H1 (cell line): ENCODE data around the gene TMLHE. TPM values are rescaled to one million over a fixed set of nuclear protein-coding genes. Genes with fewer than 3 reads are reported as not detected.

ENCODE experiments used
- CTCF ChIA-PET: fragments of 300-600 bp; sonication (Branson Sonifier 250); formaldehyde crosslinking; loops from one replicate; lab custom pipeline; 2021; ENCODE audit not compliant: partially characterized antibody; lab: Charles Lee
- POLR2A ChIA-PET: fragments of 300-600 bp; sonication (Branson Sonifier 250); formaldehyde crosslinking; loops from one replicate; lab custom pipeline; 2021; ENCODE audit warnings: inconsistent platforms; ENCODE audit not compliant: partially characterized antibody; lab: Charles Lee
- DNase-seq, 2 experiments: peaks; one replicate each; pipeline versions ENCODE4 v3.0.0 to v3.0.0-alpha.2; 2010 to 2022; ENCODE audit warnings: low spot score in 2 of 2, low read depth in 1 of 2, mixed read lengths in 1 of 2
- FAIRE-seq: peaks from 2 replicates; lab custom pipeline; 2011; peaks lifted over from hg19 to GRCh38; lab: Jason Lieb, UNC
- H2AFZ ChIP-seq: 2 replicates; pipeline ENCODE4 v1.8.1; 2012; ENCODE audit warnings: low read length, inconsistent platforms
- H2AK5ac ChIP-seq: 2 replicates; pipeline ENCODE4 v1.6.1; 2013; ENCODE audit warnings: low read depth, low read length
- H2BK120ac ChIP-seq: replicated peaks from 2 replicates; pipeline ENCODE3; 2013; ENCODE audit warnings: low read depth, low read length, inconsistent platforms
- H2BK12ac ChIP-seq: 2 replicates; pipeline ENCODE4 v1.6.1; 2013; ENCODE audit warnings: low read depth, low read length
- H2BK15ac ChIP-seq: 2 replicates; pipeline ENCODE4 v1.6.1; 2013; ENCODE audit warnings: low read length
- H2BK20ac ChIP-seq: 2 replicates; pipeline ENCODE4 v1.6.1; 2013; ENCODE audit warnings: low read length
- H2BK5ac ChIP-seq: 2 replicates; pipeline ENCODE4 v1.6.1; 2013; ENCODE audit warnings: low read depth, low read length
- H3K14ac ChIP-seq: 2 replicates; pipeline ENCODE4 v1.6.1; 2013; ENCODE audit warnings: inconsistent platforms; ENCODE audit not compliant: insufficient read length
- H3K18ac ChIP-seq: 2 replicates; pipeline ENCODE4 v1.6.1; 2013; ENCODE audit warnings: low read length; ENCODE audit errors: extremely low read depth
- H3K23ac ChIP-seq: 2 replicates; pipeline ENCODE4 v1.6.1; 2013; ENCODE audit warnings: inconsistent platforms; ENCODE audit not compliant: insufficient read length
- H3K23me2 ChIP-seq: 2 replicates; pipeline ENCODE4 v1.6.1; 2013; ENCODE audit warnings: low read depth, low read length
- H3K27ac ChIP-seq: 2 replicates; pipeline ENCODE4 v1.6.1; 2011; ENCODE audit warnings: low read depth, low read length, inconsistent platforms
- H3K27me3 ChIP-seq, 4 experiments: replicated peaks in 1 of 4; 1 replicate in 1 of 4; 2 replicates in 3 of 4; pipeline versions ENCODE4 v1.6.1 to v1.8.1; 2011 to 2013; ENCODE audit warnings: low read length in 3 of 4, mild to moderate bottlenecking in 3 of 4, inconsistent platforms in 2 of 4, mixed read lengths in 2 of 4, moderate library complexity in 1 of 4; ENCODE audit not compliant: control insufficient read depth in 3 of 4, insufficient read depth in 3 of 4; ENCODE audit errors: extremely low read depth in 1 of 4
- H3K36me3 ChIP-seq, 4 experiments: 2 replicates each; pipeline versions ENCODE4 v1.6.1 to v1.8.1; 2011 to 2013; ENCODE audit warnings: mild to moderate bottlenecking in 4 of 4, low read length in 3 of 4, moderate library complexity in 2 of 4, control low read depth in 1 of 4, inconsistent platforms in 1 of 4; ENCODE audit not compliant: insufficient read depth in 4 of 4, control insufficient read depth in 2 of 4
- H3K4ac ChIP-seq: replicated peaks from 2 replicates; pipeline ENCODE3; 2013; ENCODE audit warnings: low read length, low read depth, mixed read lengths, inconsistent platforms; ENCODE audit not compliant: insufficient read length
- H3K4me1 ChIP-seq, 4 experiments: replicated peaks in 1 of 4; 1 replicate in 1 of 4; 2 replicates in 3 of 4; pipeline versions ENCODE4 v1.6.1 to v1.8.1; 2011 to 2013; ENCODE audit warnings: low read length in 3 of 4, inconsistent platforms in 2 of 4, mixed read lengths in 1 of 4; ENCODE audit not compliant: insufficient read depth in 4 of 4, control insufficient read depth in 3 of 4
- H3K4me2 ChIP-seq, 2 experiments: 2 replicates each; pipeline versions ENCODE4 v1.6.1 to v1.8.1; 2011 to 2013; ENCODE audit warnings: low read depth in 2 of 2, low read length in 2 of 2, control low read depth in 1 of 2, inconsistent platforms in 1 of 2, mild to moderate bottlenecking in 1 of 2; ENCODE audit not compliant: insufficient read depth in 1 of 2
- H3K4me3 ChIP-seq, 4 experiments: fragments of 200-600, 300-600 bp in 1 of 4; sonication (generic), shearing (Covaris generic), sonication (Bioruptor Twin) in 1 of 4; 2 replicates each; pipeline versions ENCODE4 v1.5.1 to v1.8.1; 2011 to 2016; ENCODE audit warnings: low read length in 4 of 4, low read depth in 3 of 4, control low read depth in 2 of 4, inconsistent platforms in 2 of 4, mild to moderate bottlenecking in 2 of 4, mixed read lengths in 1 of 4, moderate library complexity in 1 of 4; ENCODE audit not compliant: insufficient read depth in 2 of 4; ENCODE audit errors: extremely low read depth in 1 of 4
- H3K56ac ChIP-seq: replicated peaks from 2 replicates; pipeline ENCODE3; 2013; ENCODE audit warnings: low read depth, mild to moderate bottlenecking, mixed read lengths, low read length, inconsistent platforms; ENCODE audit not compliant: insufficient read length
- H3K79me1 ChIP-seq: 2 replicates; pipeline ENCODE4 v1.6.1; 2013; ENCODE audit warnings: low read depth, low read length, control low read depth
- H3K79me2 ChIP-seq, 2 experiments: 2 replicates each; pipeline versions ENCODE4 v1.6.1 to v1.8.1; 2012 to 2013; ENCODE audit warnings: low read length in 2 of 2, mild to moderate bottlenecking in 2 of 2, inconsistent platforms in 1 of 2; ENCODE audit not compliant: insufficient read depth in 2 of 2, control insufficient read depth in 1 of 2
- H3K9ac ChIP-seq, 4 experiments: replicated peaks in 1 of 4; 1 replicate in 1 of 4; 2 replicates in 3 of 4; pipeline versions ENCODE4 v1.6.1 to v1.8.1; 2011 to 2013; ENCODE audit warnings: low read depth in 3 of 4, low read length in 3 of 4, control low read depth in 2 of 4, mild to moderate bottlenecking in 2 of 4, moderate library complexity in 2 of 4, inconsistent platforms in 1 of 4; ENCODE audit errors: extremely low read depth in 1 of 4
- H3K9me3 ChIP-seq, 2 experiments: 2 replicates each; pipeline versions ENCODE4 v1.6.1 to v1.8.1; 2012 to 2013; ENCODE audit warnings: mild to moderate bottlenecking in 2 of 2, moderate library complexity in 2 of 2, control low read depth in 1 of 2, inconsistent platforms in 1 of 2, low read depth in 1 of 2, low read length in 1 of 2, mixed read lengths in 1 of 2; ENCODE audit not compliant: insufficient read depth in 2 of 2
- H4K20me1 ChIP-seq, 2 experiments: replicated peaks in 1 of 2; 2 replicates each; pipeline versions ENCODE3 to v1.8.1; 2011 to 2013; ENCODE audit warnings: inconsistent platforms in 2 of 2, low read length in 2 of 2, mild to moderate bottlenecking in 1 of 2; ENCODE audit not compliant: insufficient read depth in 2 of 2, control insufficient read depth in 1 of 2
- H4K5ac ChIP-seq: 2 replicates; pipeline ENCODE4 v1.6.1; 2013; ENCODE audit warnings: low read length, low read depth, mixed read lengths, inconsistent platforms; ENCODE audit not compliant: insufficient read length
- H4K8ac ChIP-seq: 2 replicates; pipeline ENCODE4 v1.8.0; 2013; ENCODE audit warnings: mild to moderate bottlenecking, moderate library complexity, low read length, inconsistent platforms; ENCODE audit not compliant: insufficient read depth; ENCODE audit errors: extremely low read depth
- H4K91ac ChIP-seq: replicated peaks from 2 replicates; pipeline ENCODE3; 2013; ENCODE audit warnings: low read length, mixed read lengths, inconsistent platforms; ENCODE audit not compliant: insufficient read length
- CBX5 ChIP-seq: fragments of 300-800, 300-1000 bp; sonication (generic); IDR thresholded peaks from 2 replicates; pipeline ENCODE4 v1.7.1; 2016; ENCODE audit warnings: antibody characterized with exemption, low read length, low read depth
- MAFK ChIP-seq: IDR thresholded peaks from 2 replicates; pipeline ENCODE4 v1.6.1; 2012; ENCODE audit warnings: low read depth, mild to moderate bottlenecking, improper control_type of control experiment, low read length
- MAX ChIP-seq: IDR thresholded peaks from 2 replicates; pipeline ENCODE4 v1.6.1; 2012; ENCODE audit warnings: inconsistent platforms
- POLR2AphosphoS5 ChIP-seq: IDR thresholded peaks from 2 replicates; pipeline ENCODE4 v1.6.1; 2011; ENCODE audit warnings: low read depth, low read length
- SP1 ChIP-seq: IDR thresholded peaks from 2 replicates; pipeline ENCODE4 v1.6.1; 2011; ENCODE audit warnings: low read depth, low read length
- TEAD4 ChIP-seq: IDR thresholded peaks from 2 replicates; pipeline ENCODE4 v1.6.1; 2012; ENCODE audit warnings: low read depth, low read length, inconsistent platforms, mixed read lengths
- ZNF274 ChIP-seq: IDR thresholded peaks from 2 replicates; pipeline ENCODE4 v1.7.0; 2012; ENCODE audit warnings: low read length, borderline replicate concordance; ENCODE audit errors: extremely low read depth
- WGBS, 2 experiments: shearing (Covaris generic) in 1 of 2; methylation state at CpG; one replicate each; pipeline versions ENCODE4 v1.1.6 to v1.1.7; 2013 to 2015; ENCODE audit warnings: low lambda C conversion rate in 2 of 2, mixed read lengths in 2 of 2, inconsistent platforms in 1 of 2, low coverage in 1 of 2, missing lambda C conversion rate in 1 of 2; ENCODE audit not compliant: insufficient replicate concordance in 2 of 2, insufficient coverage in 1 of 2, insufficient read length in 1 of 2; ENCODE audit errors: extremely low coverage in 1 of 2, missing lambda C conversion rate in 1 of 2; 5-methylcytosine and 5-hydroxymethylcytosine counted together
- polyA plus RNA-seq, 7 experiments: library from polyadenylated mRNA; depleted of rRNA in 3 of 7; stranded (reverse) in 5 of 7; unstranded in 2 of 7; fragments of >200 nt in 5 of 7; fragments of 200-250 nt in 2 of 7; gene quantifications; 1 replicate in 5 of 7; 2 replicates in 1 of 7; 4 replicates in 1 of 7; pipeline versions ENCODE4 v1.2.1 to v1.2.3, GENCODE V29; 2011 to 2013; ENCODE audit warnings: missing spikeins in 2 of 7, mixed read lengths in 2 of 7
- total RNA-seq: library from RNA; stranded (reverse); fragmentation: NEBNext Ultra II Directional; extraction: Animal tissue kit (Norgen Biotek cat#: 25700); gene quantifications from 2 replicates; pipeline ENCODE4 v1.2.1, GENCODE V29; 2021

TMLHE gene
- total and polyA plus RNA-seq, 2 of the 8 experiments (the other 6 are each of a cell fraction or from before 2014, with no cell fraction given): 9.1 to 10.3 TPM

- no peaks in the 10 kb centered on the region for H3K27me3 ChIP-seq
- H3K9me3 ChIP-seq: no peaks in the 10 kb centered on the region
- no peak overlapping the region for H2BK15ac ChIP-seq
- no peak overlapping the region for H2BK12ac ChIP-seq
- CTCF ChIA-PET: no interaction called here
- H3K23me2 ChIP-seq: no peaks in the 10 kb centered on the region
- DNase-seq: no peak
- H3K4me3 ChIP-seq: no peak overlapping the region
- H3K9ac ChIP-seq: no peak overlapping the region
- no peak overlapping the region for H2BK20ac ChIP-seq
- H3K36me3 ChIP-seq: no peaks in the 10 kb centered on the region
- H3K79me1 ChIP-seq: no peaks in the 10 kb centered on the region
- no peak overlapping the region for H2AFZ ChIP-seq
- no peak overlapping the region for H3K23ac ChIP-seq
- no peak for FAIRE-seq
- H3K79me2 ChIP-seq: no peaks in the 10 kb centered on the region
- H2AK5ac ChIP-seq: no peak overlapping the region
- no peak overlapping the region for H2BK120ac ChIP-seq
- 93% methylated on average over 2 of the region's 2 CpGs; no CpG with 5 or more reads in 1 of the 2 experiments for WGBS, 2 experiments
- TF ChIP-seq ZNF274 (no peak), SP1 (no peak), CBX5 (no peak), TEAD4 (no peak), MAFK (no peak), MAX (no peak), POLR2AphosphoS5 (no peak)
- POLR2A ChIA-PET: no interaction called here
- H3K4me2 ChIP-seq: no peak overlapping the region
- no peak overlapping the region for H3K27ac ChIP-seq
- no peak overlapping the region for H4K8ac ChIP-seq
- H3K4me1 ChIP-seq: no peaks in the 10 kb centered on the region
- no peaks in the 10 kb centered on the region for H4K20me1 ChIP-seq
- no peak overlapping the region for H4K5ac ChIP-seq
- H3K56ac ChIP-seq: no peak overlapping the region
- H3K14ac ChIP-seq: no peak overlapping the region
- H2BK5ac ChIP-seq: no peak overlapping the region
- H3K4ac ChIP-seq: no peak overlapping the region
- no peak overlapping the region for H3K18ac ChIP-seq
- H4K91ac ChIP-seq: no peak overlapping the region
These were observed 30.5 kb upstream of the TMLHE start for GRCh38 chrX:155643240-155643639.
